HUDEP-2 (cell line): ENCODE data around the gene CYP3A7.
"Not testable (repeated sequence)": the region's sequence is repeated elsewhere in the genome, so short reads cannot be mapped to it uniquely, and the experiment has no call there.

Source experiments
- DNase-seq, 76 experiments: peaks; one replicate each; lab custom pipeline; 2025; ENCODE audit not compliant: unreplicated experiment in 76 of 76; lab: John Stamatoyannopoulos, UW

CYP3A7 gene

GRCh38 chr7:99674995-99675742 is 59.8 kb downstream of the CYP3A7 start:
- no peak for DNase-seq

DNA sequence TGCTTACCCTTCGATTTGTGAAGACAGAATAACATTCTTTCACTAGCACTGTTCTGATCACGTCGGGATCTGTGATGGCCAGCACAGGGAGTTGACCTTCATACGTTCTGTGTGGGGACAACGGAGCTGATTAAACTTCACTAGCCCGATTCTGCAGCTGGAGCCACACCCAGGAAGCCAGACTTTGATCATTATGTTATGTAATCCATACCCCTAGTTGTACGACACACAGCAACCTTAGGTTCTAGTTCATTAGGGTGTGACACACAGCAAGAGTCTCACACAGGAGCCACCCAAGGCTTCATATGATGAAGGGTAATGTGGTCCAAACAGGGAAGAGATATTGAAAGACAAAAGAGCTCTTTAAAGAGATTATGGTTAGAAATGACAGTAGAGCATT is 62.4 kb downstream of the CYP3A7 start:
- no peak for DNase-seq

- DNase-seq = no peak
These were observed 65.2 kb downstream of the CYP3A7 start for GRCh38 chr7:99669782-99670181.

DNA sequence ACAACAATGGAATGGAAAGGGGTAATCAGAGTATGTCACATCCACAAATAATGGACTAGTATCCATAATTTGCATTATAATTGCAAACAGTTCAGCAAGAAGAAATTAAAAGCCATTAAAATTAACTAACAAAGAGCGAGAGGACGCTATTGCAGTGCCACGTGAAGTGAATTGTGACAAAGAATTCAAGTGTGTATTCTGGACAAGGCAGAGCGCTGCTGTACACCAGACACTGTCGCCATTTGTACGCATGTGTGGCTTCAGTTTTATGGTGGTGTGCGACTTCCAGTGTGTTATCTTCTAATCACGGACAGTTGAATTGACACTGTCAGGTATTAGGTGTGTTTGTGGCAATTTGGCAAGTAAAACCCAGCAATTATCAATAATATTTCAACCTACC is 66.5 kb downstream of the CYP3A7 start:
- DNase-seq = no peak

GRCh38 chr7:99667179-99667578 is 67.8 kb downstream of the CYP3A7 start:
- no peak for DNase-seq

DNA sequence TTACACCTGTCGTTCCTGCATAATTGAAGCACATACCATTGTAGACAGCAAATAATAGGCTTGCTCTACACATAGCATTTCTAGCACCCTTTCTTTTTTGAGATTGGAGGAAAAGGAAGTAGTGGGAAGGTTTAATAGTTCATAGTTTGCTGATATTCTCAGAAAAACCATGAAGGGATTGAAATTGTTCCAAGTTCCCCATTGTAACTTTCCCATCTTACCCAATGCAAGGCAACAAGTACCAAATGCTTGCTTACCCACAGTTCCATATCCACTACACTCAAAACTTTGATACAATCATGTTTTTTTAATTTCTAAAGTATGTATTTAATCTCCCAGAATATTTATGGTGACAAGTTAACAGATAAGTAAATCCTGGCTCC is 69.0 kb downstream of the CYP3A7 start:
- DNase-seq = no peak

DNA sequence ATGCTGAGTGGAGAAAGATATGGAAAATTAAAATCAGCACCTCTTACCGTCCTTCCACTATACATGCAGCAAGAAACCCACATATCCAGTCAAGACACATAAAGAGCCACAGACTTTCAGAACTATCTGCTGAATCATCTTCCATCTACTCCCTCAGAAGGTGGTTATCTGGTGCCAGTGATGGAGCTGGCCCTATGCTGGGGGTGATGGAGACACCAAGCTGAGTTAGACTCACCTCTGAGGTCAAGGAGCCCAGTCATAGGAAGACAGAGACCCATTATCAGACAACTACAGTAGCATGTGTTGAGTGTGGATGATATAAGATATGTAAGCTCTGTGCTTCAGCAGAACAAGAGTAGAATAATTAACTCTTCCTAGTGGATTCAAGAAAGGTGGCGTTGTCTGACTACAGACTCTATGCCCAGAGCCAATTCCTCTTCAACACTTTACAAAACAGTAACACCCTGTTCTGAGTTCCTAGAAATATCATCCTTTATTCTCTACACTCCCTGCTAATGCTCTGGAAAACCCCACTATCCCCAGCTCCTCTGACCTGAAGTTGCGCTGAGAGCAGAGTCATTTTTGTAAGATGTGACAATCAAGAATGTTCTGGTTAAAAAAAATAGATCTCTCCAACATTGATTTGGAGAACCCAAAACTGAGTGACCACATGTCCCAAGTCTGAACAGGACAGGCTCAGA is 69.5 kb downstream of the CYP3A7 start:
- DNase-seq = peak in 36 of 76 experiments; percentile 2 to 72 (median 25)

- DNase-seq = not testable (repeated sequence)
These were observed 77.1 kb downstream of the CYP3A7 start for GRCh38 chr7:99657879-99658278.
